Liver (tissue), 9 donors: ENCODE results near the gene SMIM1. TPM values are rescaled to one million over a fixed set of nuclear protein-coding genes. Genes with fewer than 3 reads are reported as not detected.

Source experiments
- DNase-seq: peaks from one replicate; pipeline ENCODE4 v3.0.0-alpha.2; 2017; ENCODE audit warnings: low spot score
- H3K27ac ChIP-seq, 2 donors: one replicate each; pipeline ENCODE4 v1.7.0; 2013; ENCODE audit warnings: inconsistent platforms in 2 of 2, low read length in 2 of 2, control low read depth in 1 of 2, low read depth in 1 of 2, mild to moderate bottlenecking in 1 of 2
- H3K27me3 ChIP-seq, 4 donors: one replicate each; pipeline versions ENCODE4 v1.6.1 to v1.7.0; 2013; ENCODE audit warnings: low read length in 3 of 4, inconsistent platforms in 1 of 4, mild to moderate bottlenecking in 1 of 4, moderate library complexity in 1 of 4; ENCODE audit not compliant: control insufficient read depth in 4 of 4, insufficient read depth in 4 of 4
- H3K36me3 ChIP-seq, 4 donors: one replicate each; pipeline versions ENCODE4 v1.6.1 to v1.7.0; 2013; ENCODE audit warnings: low read length in 3 of 4, mild to moderate bottlenecking in 3 of 4, low read depth in 1 of 4, moderate library complexity in 1 of 4; ENCODE audit not compliant: control insufficient read depth in 4 of 4, insufficient read depth in 3 of 4
- H3K4me1 ChIP-seq, 4 donors: one replicate each; pipeline versions ENCODE4 v1.6.1 to v1.7.0; 2013; ENCODE audit warnings: low read length in 3 of 4, mild to moderate bottlenecking in 3 of 4, moderate library complexity in 1 of 4; ENCODE audit not compliant: control insufficient read depth in 4 of 4, insufficient read depth in 4 of 4
- H3K4me3 ChIP-seq, 3 donors: one replicate each; pipeline versions ENCODE4 v1.6.1 to v1.7.0; 2013; ENCODE audit warnings: low read length in 3 of 3, control low read depth in 1 of 3, low read depth in 1 of 3, mild to moderate bottlenecking in 1 of 3
- H3K9ac ChIP-seq, 2 donors: one replicate each; pipeline ENCODE4 v1.7.0; 2013; ENCODE audit warnings: low read length in 2 of 2, mild to moderate bottlenecking in 2 of 2, moderate library complexity in 2 of 2, control low read depth in 1 of 2, low read depth in 1 of 2
- H3K9me3 ChIP-seq, 4 donors: one replicate each; pipeline versions ENCODE4 v1.6.1 to v1.7.0; 2013; ENCODE audit warnings: low read length in 3 of 4; ENCODE audit not compliant: control insufficient read depth in 4 of 4
- EGR1 ChIP-seq, 2 donors: IDR thresholded peaks; 2 replicates each; pipeline ENCODE4 v1.6.1; 2016 to 2018; ENCODE audit warnings: antibody characterized with exemption in 2 of 2, low read depth in 2 of 2
- FOXA1 ChIP-seq: IDR thresholded peaks from 2 replicates; pipeline ENCODE4 v1.6.1; 2016; ENCODE audit warnings: antibody characterized with exemption
- FOXA2 ChIP-seq: IDR thresholded peaks from 2 replicates; pipeline ENCODE4 v1.6.1; 2016; ENCODE audit warnings: antibody characterized with exemption
- HNF4A ChIP-seq, 2 donors: conservative IDR thresholded peaks; 2 replicates each; pipeline ENCODE4 v1.6.1; 2016; ENCODE audit warnings: antibody characterized with exemption in 2 of 2, mild to moderate bottlenecking in 2 of 2
- HNF4G ChIP-seq: IDR thresholded peaks from 2 replicates; pipeline ENCODE4 v1.6.1; 2016; ENCODE audit warnings: antibody characterized with exemption
- JUND ChIP-seq, 2 donors: IDR thresholded peaks; 2 replicates each; pipeline ENCODE4 v1.6.1; 2016; ENCODE audit warnings: antibody characterized with exemption in 2 of 2
- NR2F2 ChIP-seq: IDR thresholded peaks from 2 replicates; pipeline ENCODE4 v1.6.1; 2016; ENCODE audit warnings: antibody characterized with exemption
- SP1 ChIP-seq: IDR thresholded peaks from 2 replicates; pipeline ENCODE4 v1.6.1; 2018; ENCODE audit warnings: antibody characterized with exemption, mild to moderate bottlenecking
- TAF1 ChIP-seq: conservative IDR thresholded peaks from 2 replicates; pipeline ENCODE4 v1.6.1; 2016; ENCODE audit warnings: antibody characterized with exemption, mild to moderate bottlenecking
- YY1 ChIP-seq: IDR thresholded peaks from 2 replicates; pipeline ENCODE4 v1.6.1; 2016; ENCODE audit warnings: antibody characterized with exemption, mild to moderate bottlenecking
- WGBS: extraction: QIAGEN DNeasy Blood & Tissue Kit; methylation state at CpG from one replicate; pipeline ENCODE4 v1.1.7; 2013; 5-methylcytosine and 5-hydroxymethylcytosine counted together
- polyA plus RNA-seq, 2 donors: library from polyadenylated mRNA; stranded (reverse) in 1 of 2; unstranded in 1 of 2; fragments of 200-250 nt in 1 of 2; fragments of >200 nt in 1 of 2; fragmentation: Nextera tagmentation in 1 of 2; extraction: Ambion mirVana in 1 of 2; gene quantifications; one replicate each; pipeline versions ENCODE4 v1.2.1 to v1.2.3, GENCODE V29; 2013 to 2015
- total RNA-seq, 2 donors: library from RNA; depleted of rRNA; stranded (reverse); fragments of >200 nt; gene quantifications; one replicate each; pipeline ENCODE4 v1.2.3, GENCODE V29; 2014
- TF ChIP-seq, protein P1 (sequence below): fragments of 150-350 bp; IDR thresholded peaks from 2 replicates; pipeline ENCODE4 v1.5.1; 2017; ENCODE audit warnings: improper control_type of control experiment, low read depth, low read length; ENCODE audit not compliant: missing input control
- TF ChIP-seq, protein P2 (sequence below): IDR thresholded peaks from 2 replicates; pipeline ENCODE4 v1.6.1; 2016; ENCODE audit warnings: antibody characterized with exemption
- TF ChIP-seq, protein P3 (sequence below): IDR thresholded peaks from 2 replicates; pipeline ENCODE4 v1.6.1; 2016; ENCODE audit warnings: antibody characterized with exemption
- TF ChIP-seq, protein P4 (sequence below): IDR thresholded peaks from 2 replicates; pipeline ENCODE4 v1.6.1; 2016; ENCODE audit warnings: antibody characterized with exemption
- TF ChIP-seq, protein P5 (sequence below): IDR thresholded peaks from 2 replicates; pipeline ENCODE4 v1.6.1; 2016; ENCODE audit warnings: antibody characterized with exemption, mild to moderate bottlenecking
- donor health status: healthy.
- donor health status: healthy.
- donor health status: healthy.
- donor health status: healthy.
- donor health status: healthy.

SMIM1 gene
- total and polyA plus RNA-seq, 4 donors: 1.8 to 82.9 (median 10.3) TPM

DNA sequence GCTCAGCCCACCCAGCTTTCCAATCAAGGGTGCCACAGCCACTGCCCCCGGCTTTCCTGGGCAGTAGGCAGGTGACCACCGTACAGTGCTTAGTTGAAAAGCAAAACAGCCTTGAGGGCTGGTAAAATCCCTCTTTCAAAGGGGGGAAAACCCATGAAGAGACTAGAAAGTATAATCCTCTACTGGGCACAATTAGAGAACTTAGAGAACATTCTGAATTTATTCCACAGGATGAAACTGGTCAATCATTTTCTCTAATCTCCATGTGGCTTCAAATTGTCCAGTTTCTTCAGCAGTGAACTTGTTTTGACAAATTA lies 39.0 kb downstream of the SMIM1 start:
- no peak overlapping the region for H3K4me3 ChIP-seq
- 63% methylated on average over 2 of the region's 2 CpGs for WGBS
- H3K36me3 ChIP-seq: peaks cover 3 to 26% (median 9%) of the 10 kb centered on the region in 4 donors
- H3K9ac ChIP-seq: no peak overlapping the region
- TF ChIP-seq, protein P1, sequence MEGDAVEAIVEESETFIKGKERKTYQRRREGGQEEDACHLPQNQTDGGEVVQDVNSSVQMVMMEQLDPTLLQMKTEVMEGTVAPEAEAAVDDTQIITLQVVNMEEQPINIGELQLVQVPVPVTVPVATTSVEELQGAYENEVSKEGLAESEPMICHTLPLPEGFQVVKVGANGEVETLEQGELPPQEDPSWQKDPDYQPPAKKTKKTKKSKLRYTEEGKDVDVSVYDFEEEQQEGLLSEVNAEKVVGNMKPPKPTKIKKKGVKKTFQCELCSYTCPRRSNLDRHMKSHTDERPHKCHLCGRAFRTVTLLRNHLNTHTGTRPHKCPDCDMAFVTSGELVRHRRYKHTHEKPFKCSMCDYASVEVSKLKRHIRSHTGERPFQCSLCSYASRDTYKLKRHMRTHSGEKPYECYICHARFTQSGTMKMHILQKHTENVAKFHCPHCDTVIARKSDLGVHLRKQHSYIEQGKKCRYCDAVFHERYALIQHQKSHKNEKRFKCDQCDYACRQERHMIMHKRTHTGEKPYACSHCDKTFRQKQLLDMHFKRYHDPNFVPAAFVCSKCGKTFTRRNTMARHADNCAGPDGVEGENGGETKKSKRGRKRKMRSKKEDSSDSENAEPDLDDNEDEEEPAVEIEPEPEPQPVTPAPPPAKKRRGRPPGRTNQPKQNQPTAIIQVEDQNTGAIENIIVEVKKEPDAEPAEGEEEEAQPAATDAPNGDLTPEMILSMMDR: no peak
- TF ChIP-seq JUND (IDR thresholded peaks at IDR 0.05) (no peak), YY1 (no peak), TAF1 (no peak), FOXA1 (no peak), EGR1 (IDR thresholded peaks at IDR 0.05; ENCODE audit: low read depth in 2 of 2) (no peak), HNF4A (conservative IDR thresholded peaks at IDR 0.05) (no peak), NR2F2 (no peak), HNF4G (no peak), SP1 (no peak)
- TF ChIP-seq, protein P2, sequence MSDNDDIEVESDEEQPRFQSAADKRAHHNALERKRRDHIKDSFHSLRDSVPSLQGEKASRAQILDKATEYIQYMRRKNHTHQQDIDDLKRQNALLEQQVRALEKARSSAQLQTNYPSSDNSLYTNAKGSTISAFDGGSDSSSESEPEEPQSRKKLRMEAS: no peak
- TF ChIP-seq, protein P3, sequence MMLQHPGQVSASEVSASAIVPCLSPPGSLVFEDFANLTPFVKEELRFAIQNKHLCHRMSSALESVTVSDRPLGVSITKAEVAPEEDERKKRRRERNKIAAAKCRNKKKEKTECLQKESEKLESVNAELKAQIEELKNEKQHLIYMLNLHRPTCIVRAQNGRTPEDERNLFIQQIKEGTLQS: no peak
- TF ChIP-seq, protein P4, sequence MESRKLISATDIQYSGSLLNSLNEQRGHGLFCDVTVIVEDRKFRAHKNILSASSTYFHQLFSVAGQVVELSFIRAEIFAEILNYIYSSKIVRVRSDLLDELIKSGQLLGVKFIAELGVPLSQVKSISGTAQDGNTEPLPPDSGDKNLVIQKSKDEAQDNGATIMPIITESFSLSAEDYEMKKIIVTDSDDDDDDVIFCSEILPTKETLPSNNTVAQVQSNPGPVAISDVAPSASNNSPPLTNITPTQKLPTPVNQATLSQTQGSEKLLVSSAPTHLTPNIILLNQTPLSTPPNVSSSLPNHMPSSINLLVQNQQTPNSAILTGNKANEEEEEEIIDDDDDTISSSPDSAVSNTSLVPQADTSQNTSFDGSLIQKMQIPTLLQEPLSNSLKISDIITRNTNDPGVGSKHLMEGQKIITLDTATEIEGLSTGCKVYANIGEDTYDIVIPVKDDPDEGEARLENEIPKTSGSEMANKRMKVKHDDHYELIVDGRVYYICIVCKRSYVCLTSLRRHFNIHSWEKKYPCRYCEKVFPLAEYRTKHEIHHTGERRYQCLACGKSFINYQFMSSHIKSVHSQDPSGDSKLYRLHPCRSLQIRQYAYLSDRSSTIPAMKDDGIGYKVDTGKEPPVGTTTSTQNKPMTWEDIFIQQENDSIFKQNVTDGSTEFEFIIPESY: no peak
- TF ChIP-seq, protein P5, sequence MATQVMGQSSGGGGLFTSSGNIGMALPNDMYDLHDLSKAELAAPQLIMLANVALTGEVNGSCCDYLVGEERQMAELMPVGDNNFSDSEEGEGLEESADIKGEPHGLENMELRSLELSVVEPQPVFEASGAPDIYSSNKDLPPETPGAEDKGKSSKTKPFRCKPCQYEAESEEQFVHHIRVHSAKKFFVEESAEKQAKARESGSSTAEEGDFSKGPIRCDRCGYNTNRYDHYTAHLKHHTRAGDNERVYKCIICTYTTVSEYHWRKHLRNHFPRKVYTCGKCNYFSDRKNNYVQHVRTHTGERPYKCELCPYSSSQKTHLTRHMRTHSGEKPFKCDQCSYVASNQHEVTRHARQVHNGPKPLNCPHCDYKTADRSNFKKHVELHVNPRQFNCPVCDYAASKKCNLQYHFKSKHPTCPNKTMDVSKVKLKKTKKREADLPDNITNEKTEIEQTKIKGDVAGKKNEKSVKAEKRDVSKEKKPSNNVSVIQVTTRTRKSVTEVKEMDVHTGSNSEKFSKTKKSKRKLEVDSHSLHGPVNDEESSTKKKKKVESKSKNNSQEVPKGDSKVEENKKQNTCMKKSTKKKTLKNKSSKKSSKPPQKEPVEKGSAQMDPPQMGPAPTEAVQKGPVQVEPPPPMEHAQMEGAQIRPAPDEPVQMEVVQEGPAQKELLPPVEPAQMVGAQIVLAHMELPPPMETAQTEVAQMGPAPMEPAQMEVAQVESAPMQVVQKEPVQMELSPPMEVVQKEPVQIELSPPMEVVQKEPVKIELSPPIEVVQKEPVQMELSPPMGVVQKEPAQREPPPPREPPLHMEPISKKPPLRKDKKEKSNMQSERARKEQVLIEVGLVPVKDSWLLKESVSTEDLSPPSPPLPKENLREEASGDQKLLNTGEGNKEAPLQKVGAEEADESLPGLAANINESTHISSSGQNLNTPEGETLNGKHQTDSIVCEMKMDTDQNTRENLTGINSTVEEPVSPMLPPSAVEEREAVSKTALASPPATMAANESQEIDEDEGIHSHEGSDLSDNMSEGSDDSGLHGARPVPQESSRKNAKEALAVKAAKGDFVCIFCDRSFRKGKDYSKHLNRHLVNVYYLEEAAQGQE: no peak
- H3K4me1 ChIP-seq: no peaks in the 10 kb centered on the region
- no peak overlapping the region for H3K27ac ChIP-seq
- H3K9me3 ChIP-seq: no peaks in the 10 kb centered on the region
- no peaks in the 10 kb centered on the region for H3K27me3 ChIP-seq
- DNase-seq: no peak

DNA sequence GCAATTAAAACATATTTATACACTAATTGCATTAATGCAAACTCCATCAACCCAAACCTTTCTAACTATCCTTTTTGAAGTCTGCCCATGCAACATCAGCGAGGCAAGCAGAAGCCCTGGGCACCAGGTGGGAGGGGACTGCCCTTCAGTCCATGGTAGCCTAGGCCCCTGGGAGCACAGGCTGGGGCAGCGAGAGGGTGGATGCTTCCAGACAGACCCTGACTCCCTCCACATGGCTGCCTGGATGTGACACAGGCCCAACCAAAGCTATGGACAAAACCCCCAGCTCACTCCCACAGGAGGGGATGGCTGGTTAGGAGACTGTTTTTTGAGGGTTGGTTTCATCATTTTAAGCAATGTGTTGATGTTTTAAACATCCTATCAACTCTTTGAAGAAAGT lies 41.5 kb downstream of the SMIM1 start:
- TF ChIP-seq FOXA2: no peak
- TF ChIP-seq, protein P5: no peak
- TF ChIP-seq, protein P1: no peak
- Histone ChIP-seq H3K27me3 (no peaks in the 10 kb centered on the region), H3K9me3 (no peaks in the 10 kb centered on the region), H3K4me1 (no peaks in the 10 kb centered on the region), H3K4me3 (no peak overlapping the region), H3K9ac (no peak overlapping the region), H3K27ac (no peak overlapping the region), H3K36me3 (peaks cover 3 to 27% (median 9%) of the 10 kb centered on the region in 4 donors)
- over 99% methylated on average over 2 of the region's 2 CpGs for WGBS
- DNase-seq: no peak
